A549 (cell line): ENCODE data around the gene LRRC51. TPM values are rescaled to one million over a fixed set of nuclear protein-coding genes. Genes with fewer than 3 reads are reported as not detected.

Experiments
- ATAC-seq, 2 experiments: fragments of 200-7000 bp in 1 of 2; fragments of >200 bp in 1 of 2; cut with Nextera tagmentation in 1 of 2; cut with Tn5 transposase in 1 of 2; 3 replicates each; pipeline versions ENCODE4 v1.8.0 to v1.9.1; 2018 to 2020; ENCODE audit warnings: mild to moderate bottlenecking in 1 of 2, moderate library complexity in 1 of 2
- CTCF ChIA-PET: fragments of 300-600 bp; sonication (Branson Sonifier 250); formaldehyde crosslinking; extraction: SDS; loops from one replicate; lab custom pipeline; 2021; ENCODE audit warnings: antibody characterized with exemption, inconsistent platforms; lab: Yijun Ruan, JAX
- POLR2A ChIA-PET: fragments of 350-600 bp; formaldehyde crosslinking; extraction: SDS; loops from one replicate; lab custom pipeline; 2021; ENCODE audit warnings: antibody characterized with exemption, inconsistent platforms; lab: Yijun Ruan, JAX
- DNase-seq, 2 experiments: peaks; one replicate each; pipeline versions ENCODE4 v3.0.0 to v3.0.0-alpha.2; 2011 to 2016; ENCODE audit warnings: low read depth in 1 of 2, low spot score in 1 of 2
- FAIRE-seq: peaks from 2 replicates; lab custom pipeline; 2011; peaks lifted over from hg19 to GRCh38; lab: Jason Lieb, UNC
- H3K27ac ChIP-seq, 2 experiments: fragments of >200 bp; sonication (Bioruptor Twin); formaldehyde crosslinking; 3 replicates each; pipeline ENCODE4 v1.5.1; 2016 to 2017
- H3K4me1 ChIP-seq: fragments of >200 bp; sonication (Bioruptor Twin); formaldehyde crosslinking; 3 replicates; pipeline ENCODE4 v1.6.1; 2016
- H3K4me2 ChIP-seq: fragments of >200 bp; sonication (Bioruptor Twin); formaldehyde crosslinking; 3 replicates; pipeline ENCODE4 v1.6.1; 2016
- H3K4me3 ChIP-seq: fragments of >200 bp; sonication (Bioruptor Twin); formaldehyde crosslinking; 3 replicates; pipeline ENCODE4 v1.5.1; 2016
- H3K9me3 ChIP-seq: fragments of >200 bp; sonication (Bioruptor Twin); formaldehyde crosslinking; 3 replicates; pipeline ENCODE4 v1.6.1; 2016
- ATOH8 ChIP-seq: fragments of 250-450 bp; sonication (Bioruptor Pico); IDR thresholded peaks from 2 replicates; pipeline ENCODE4 v1.5.0; 2020; ENCODE audit warnings: low read depth, mild to moderate bottlenecking, moderate library complexity
- BHLHE40 ChIP-seq: IDR thresholded peaks from 2 replicates; pipeline ENCODE4 v1.6.1; 2012; ENCODE audit warnings: low read depth, low read length, inconsistent platforms
- CBX8 ChIP-seq: fragments of 200-600 bp; sonication (generic); IDR thresholded peaks from 2 replicates; pipeline ENCODE4 v1.6.1; 2016
- CTCF ChIP-seq: fragments of >200 bp; sonication (Bioruptor Twin); formaldehyde crosslinking; IDR thresholded peaks from 3 replicates; pipeline ENCODE4 v1.5.1; 2016
- ELK1 ChIP-seq: fragments of 150-350 bp; IDR thresholded peaks from 2 replicates; pipeline ENCODE4 v1.6.1; 2014; ENCODE audit warnings: low read depth, mild to moderate bottlenecking, low read length
- EP300 ChIP-seq, 2 experiments: fragments of >200 bp; sonication (Bioruptor Twin); formaldehyde crosslinking; IDR thresholded peaks; 2 replicates in 1 of 2; 3 replicates in 1 of 2; pipeline ENCODE4 v1.6.1; 2016 to 2017
- FOSL2 ChIP-seq, 2 experiments: fragments of 450-650 bp in 1 of 2; fragments of >200 bp in 1 of 2; sonication (Bioruptor Twin) in 1 of 2; formaldehyde crosslinking; IDR thresholded peaks; 2 replicates each; pipeline versions ENCODE4 v1.5.0 to v1.6.1; 2016 to 2020; ENCODE audit warnings: mild to moderate bottlenecking in 1 of 2, moderate library complexity in 1 of 2
- FOXS1 ChIP-seq: fragments of 250-450 bp; sonication (Bioruptor Pico); IDR thresholded peaks from 2 replicates; pipeline ENCODE4 v1.5.0; 2020; ENCODE audit warnings: mild to moderate bottlenecking, moderate library complexity
- HOXA7 ChIP-seq: fragments of 250-450 bp; sonication (Bioruptor Pico); IDR thresholded peaks from 2 replicates; pipeline ENCODE4 v1.5.0; 2020; ENCODE audit warnings: mild to moderate bottlenecking, moderate library complexity
- KDM5A ChIP-seq: fragments of 200-600 bp; sonication (generic); IDR thresholded peaks from 2 replicates; pipeline ENCODE4 v1.6.1; 2016; ENCODE audit warnings: antibody characterized with exemption, mild to moderate bottlenecking
- MAFK ChIP-seq: fragments of 450-650 bp; IDR thresholded peaks from 2 replicates; pipeline ENCODE4 v1.6.1; 2014; ENCODE audit not compliant: partially characterized antibody
- NFE2L2 ChIP-seq: fragments of 150-350 bp; conservative IDR thresholded peaks from 2 replicates; pipeline ENCODE4 v1.6.1; 2014; ENCODE audit warnings: low read length
- NPAS2 ChIP-seq: fragments of 250-450 bp; sonication (Bioruptor Pico); IDR thresholded peaks from 2 replicates; pipeline ENCODE4 v1.8.0; 2022; ENCODE audit warnings: mild to moderate bottlenecking, moderate library complexity, borderline replicate concordance
- PHF8 ChIP-seq: fragments of 200-600 bp; sonication (generic); IDR thresholded peaks from 2 replicates; pipeline ENCODE4 v1.6.1; 2016; ENCODE audit warnings: low read depth, mild to moderate bottlenecking, antibody characterized with exemption, moderate library complexity, borderline replicate concordance
- RAD21 ChIP-seq, 2 experiments: fragments of >200 bp in 1 of 2; sonication (Bioruptor Twin) in 1 of 2; formaldehyde crosslinking in 1 of 2; IDR thresholded peaks in 1 of 2; conservative IDR thresholded peaks in 1 of 2; 2 replicates in 1 of 2; 3 replicates in 1 of 2; pipeline ENCODE4 v1.6.1; 2012 to 2018; ENCODE audit warnings: inconsistent platforms in 1 of 2
- RCOR1 ChIP-seq: fragments of 150-350 bp; IDR thresholded peaks from 2 replicates; pipeline ENCODE4 v1.6.1; 2014; ENCODE audit warnings: antibody characterized with exemption, low read length, low read depth
- REST ChIP-seq: fragments of 200-600 bp; sonication (generic); IDR thresholded peaks from 2 replicates; pipeline ENCODE4 v1.6.1; 2016; ENCODE audit warnings: antibody characterized with exemption, mild to moderate bottlenecking, moderate library complexity
- RNF2 ChIP-seq: fragments of 200-600 bp; sonication (generic); IDR thresholded peaks from 2 replicates; pipeline ENCODE4 v1.6.1; 2016; ENCODE audit warnings: low read depth, mild to moderate bottlenecking, antibody characterized with exemption, moderate library complexity, borderline replicate concordance
- TFCP2L1 ChIP-seq: fragments of 250-450 bp; sonication (Bioruptor Pico); IDR thresholded peaks from 2 replicates; pipeline ENCODE4 v1.5.0; 2021; ENCODE audit warnings: mild to moderate bottlenecking
- TP53 ChIP-seq: fragments of 250-450 bp; sonication (Bioruptor Pico); IDR thresholded peaks from 2 replicates; pipeline ENCODE4 v1.5.0; 2021; ENCODE audit warnings: mild to moderate bottlenecking, moderate library complexity
- USF2 ChIP-seq: fragments of 450-650 bp; IDR thresholded peaks from 2 replicates; pipeline ENCODE4 v1.6.1; 2014; ENCODE audit warnings: antibody characterized with exemption
- ZFP36 ChIP-seq: fragments of 450-650 bp; IDR thresholded peaks from 2 replicates; pipeline ENCODE4 v1.6.1; 2014; ENCODE audit warnings: borderline replicate concordance; ENCODE audit not compliant: partially characterized antibody
- ZNF302 ChIP-seq: fragments of 250-450 bp; sonication (Bioruptor Pico); IDR thresholded peaks from 2 replicates; pipeline ENCODE4 v1.9.0; 2021; ENCODE audit warnings: inconsistent platforms, mild to moderate bottlenecking, moderate library complexity
- WGBS: methylation state at CpG from one replicate; pipeline ENCODE4 v1.1.6; 2017; ENCODE audit errors: missing lambda C conversion rate; 5-methylcytosine and 5-hydroxymethylcytosine counted together
- polyA plus RNA-seq, 4 experiments: library from polyadenylated mRNA; depleted of rRNA in 3 of 4; stranded (reverse); fragments of >200 nt; fragmentation: RNase III in 1 of 4; extraction: RNeasy Plus Mini Kit Qiagen cat#74134 plus additional on column Dnase treatment in 1 of 4; gene quantifications; 2 replicates in 3 of 4; 3 replicates in 1 of 4; pipeline ENCODE4 v1.2.3, GENCODE V29; 2011 to 2017

Gene LRRC51
- polyA plus RNA-seq, 2 of the 4 experiments (the other 2 are of a cell fraction): 8.2 to 14.3 TPM

GRCh38 chr11:72136684-72137262 is 56.1 kb downstream of the LRRC51 start:
- FAIRE-seq: peak; percentile 13
- no peak for DNase-seq
- no peak for ATAC-seq
- ChIA-PET POLR2A (no interaction called here), CTCF (no interaction called here)
- TF ChIP-seq ZFP36: no peak
- TF ChIP-seq REST: no peak
- no peak for TF ChIP-seq USF2
- no peak for TF ChIP-seq TFCP2L1 (CRISPR knock-in tag)
- TF ChIP-seq FOXS1 (CRISPR knock-in tag): no peak
- TF ChIP-seq RNF2: no peak
- H3K27ac ChIP-seq: no peak overlapping the region
- no peaks in the 10 kb centered on the region for H3K9me3 ChIP-seq
- WGBS: 78% methylated on average over 4 of the region's 4 CpGs
- no peak overlapping the region for H3K4me2 ChIP-seq
- no peak overlapping the region for H3K4me3 ChIP-seq
- peaks cover 9% of the 10 kb centered on the region; the same call in 2 of the 3 replicates for H3K4me1 ChIP-seq

- Histone ChIP-seq H3K4me3 (no peak overlapping the region), H3K9me3 (no peaks in the 10 kb centered on the region), H3K4me1 (peaks cover 9% of the 10 kb centered on the region; the same call in 2 of the 3 replicates), H3K4me2 (no peak overlapping the region)
- POLR2A ChIA-PET: no interaction called here
- CTCF ChIA-PET: interaction anchor here (1.1 to 2.1 kb wide), 4 partner anchors 8 to 114 kb away, joined by 3 to 7 read pairs (median 4); no protein-coding TSS in a partner anchor
- no peak for ATAC-seq
- DNase-seq: no peak
- 75% methylated on average over 7 of the region's 12 CpGs for WGBS
- TF ChIP-seq RAD21 (conservative IDR thresholded peaks at IDR 0.05 in 1 of 2, IDR thresholded peaks at IDR 0.05 in 1 of 2) (no peak), TP53 (CRISPR knock-in tag) (no peak), NFE2L2 (no peak), PHF8 (no peak), NPAS2 (CRISPR knock-in tag) (no peak), BHLHE40 (no peak), KDM5A (no peak)
- TF ChIP-seq, all 56 proteins: peak for 0
- FAIRE-seq: no peak
- H3K27ac ChIP-seq: no peak overlapping the region
Measured at GRCh38 chr11:72138821-72139390, 58.3 kb downstream of the LRRC51 start.

GRCh38 chr11:72139500-72139899 is 58.9 kb downstream of the LRRC51 start:
- ChIA-PET CTCF (interaction anchor here (1.9 kb wide), 1 partner anchor 10 kb away, joined by 5 read pairs; no protein-coding TSS in a partner anchor), POLR2A (no interaction called here)
- Histone ChIP-seq H3K9me3 (no peaks in the 10 kb centered on the region), H3K27ac (peak overlapping the region in 1 of 2 experiments; percentile 30; a peak in 1 of 6 replicates), H3K4me3 (no peak overlapping the region), H3K4me2 (no peak overlapping the region), H3K4me1 (peaks cover 9% of the 10 kb centered on the region; the same call in 2 of the 3 replicates)
- no peak for FAIRE-seq
- ATAC-seq: no peak
- DNase-seq: no peak
- 88% methylated on average over 11 of the region's 11 CpGs for WGBS
- TF ChIP-seq RCOR1 (no peak), ZNF302 (CRISPR knock-in tag) (no peak), RNF2 (no peak), ELK1 (no peak), HOXA7 (CRISPR knock-in tag) (no peak), EP300 (IDR thresholded peaks at IDR 0.05) (no peak), FOXS1 (CRISPR knock-in tag) (no peak), MAFK (no peak), KDM5A (no peak), ATOH8 (CRISPR knock-in tag) (no peak), TP53 (CRISPR knock-in tag) (no peak), CBX8 (no peak), CTCF (no peak), FOSL2 (IDR thresholded peaks at IDR 0.05) (no peak), FOSL2 (CRISPR knock-in tag; IDR thresholded peaks at IDR 0.05) (no peak), RAD21 (conservative IDR thresholded peaks at IDR 0.05 in 1 of 2, IDR thresholded peaks at IDR 0.05 in 1 of 2) (no peak)
